GM21515 (cell line): ENCODE results near the gene ITGA1.
"Not testable (repeated sequence)": the region's sequence is repeated elsewhere in the genome, so short reads cannot be mapped to it uniquely, and the experiment has no call there.

ENCODE experiments used
- ATAC-seq: cut with Tn5 transposase; IDR thresholded peaks from one replicate; pipeline ENCODE4 v1.9.1; 2021; ENCODE audit not compliant: unreplicated experiment

The ITGA1 gene

GRCh38 chr5:52947208-52947607, 159.5 kb downstream of the ITGA1 start:
- no peak for ATAC-seq

GRCh38 chr5:52947851-52948250, 160.1 kb downstream of the ITGA1 start:
- ATAC-seq: no peak

- ATAC-seq: peak; percentile 99
These were observed 160.8 kb downstream of the ITGA1 start for GRCh38 chr5:52948418-52949076.

GRCh38 chr5:52950686-52951085, 163.0 kb downstream of the ITGA1 start:
- ATAC-seq: no peak

- no peak for ATAC-seq
These were observed 164.8 kb downstream of the ITGA1 start for GRCh38 chr5:52952483-52952882.

GRCh38 chr5:52956014-52956413, 168.3 kb downstream of the ITGA1 start:
- ATAC-seq: no peak

- ATAC-seq: no peak
These were observed 169.4 kb downstream of the ITGA1 start for GRCh38 chr5:52956915-52957747.

GRCh38 chr5:52961274-52961681, 173.6 kb downstream of the ITGA1 start:
- no peak for ATAC-seq

GRCh38 chr5:52963636-52964035, 175.9 kb downstream of the ITGA1 start:
- no peak for ATAC-seq

GRCh38 chr5:52964138-52964537, 176.4 kb downstream of the ITGA1 start:
- ATAC-seq: no peak

GRCh38 chr5:52976157-52976556, 188.4 kb downstream of the ITGA1 start:
- not testable (repeated sequence) for ATAC-seq

- no peak for ATAC-seq
These were observed 189.7 kb downstream of the ITGA1 start for GRCh38 chr5:52977264-52977897.

GRCh38 chr5:52981507-52981906, 193.8 kb downstream of the ITGA1 start:
- ATAC-seq: no peak

GRCh38 chr5:52983731-52984636, 196.3 kb downstream of the ITGA1 start:
- no peak for ATAC-seq

- ATAC-seq: no peak
These were observed 197.6 kb downstream of the ITGA1 start for GRCh38 chr5:52985306-52985705.

- ATAC-seq: no peak
These were observed 200.1 kb downstream of the ITGA1 start for GRCh38 chr5:52987711-52988331.

GRCh38 chr5:52988335-52989024, 200.8 kb downstream of the ITGA1 start:
- ATAC-seq: no peak

- peak; percentile 60 for ATAC-seq
These were observed 201.5 kb downstream of the ITGA1 start, which contains the start of gene ITGA2 for GRCh38 chr5:52989025-52989780. TSS of gene ITGA2 (plus strand) at chr5:52989352. CDS start at chr5:52989469, 117 bp downstream.
